ENCODE measurements around the gene PVALEF. TPM values are rescaled to one million over a fixed set of nuclear protein-coding genes. Genes with fewer than 3 reads are reported as not detected.

The PVALEF gene
- total and polyA plus RNA-seq, 9 donors: not detected

DNA sequence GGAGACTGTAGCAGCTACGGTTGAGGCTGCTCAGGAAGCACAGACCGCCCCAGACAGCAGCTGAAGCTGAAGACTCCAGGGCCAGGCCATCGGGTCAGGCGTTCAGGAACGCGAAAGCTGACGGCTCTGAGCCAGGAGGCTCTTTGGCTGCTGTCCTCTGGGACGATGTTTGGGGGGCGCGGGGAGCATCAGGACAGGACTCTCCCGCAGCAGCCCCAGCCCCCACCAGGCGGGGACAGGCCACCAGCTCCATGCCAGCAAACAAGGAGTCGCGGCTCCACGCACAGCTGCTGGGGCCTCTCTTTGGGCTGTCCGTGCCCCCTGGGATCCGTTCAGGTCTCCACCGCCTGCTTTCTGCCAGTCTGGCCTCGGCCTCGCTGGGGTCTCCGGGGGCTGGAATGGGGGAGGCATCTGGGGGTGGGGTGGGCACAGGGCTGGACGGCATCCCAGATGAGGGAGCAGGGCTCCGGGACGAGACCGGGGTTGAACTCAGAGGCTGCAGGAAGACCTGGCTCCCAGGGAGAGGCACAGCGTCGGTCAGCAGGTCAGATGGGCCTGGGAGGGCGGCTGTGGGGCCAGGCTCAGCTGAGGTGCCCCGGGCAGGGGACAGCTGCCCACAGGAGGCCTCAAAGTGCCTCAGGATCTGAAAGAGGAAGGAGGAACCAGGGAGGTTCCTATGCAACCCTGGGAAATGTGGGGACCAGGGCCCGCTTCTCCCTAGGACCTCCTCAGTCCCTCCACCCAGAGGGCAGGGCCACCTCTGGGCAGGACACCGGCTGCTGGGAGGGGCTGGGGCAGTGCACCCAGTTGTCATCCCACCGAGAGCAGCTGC is 63.7 kb downstream of the PVALEF start:
- intact Hi-C loops (cut with DNase I): no loop called here
- Histone ChIP-seq H3K27ac (no peak overlapping the region), H3K36me3 (no peaks in the 10 kb centered on the region), H3K4me3 (no peak overlapping the region), H3K9me3 (no peaks in the 10 kb centered on the region), H3K27me3 (no peaks in the 10 kb centered on the region), H3K4me1 (ENCODE audit: insufficient read depth) (no peaks in the 10 kb centered on the region)
- peak in 2 of 5 donors; percentile 26 to 52 for DNase-seq
- WGBS, 3 donors: 59 to 73% (median 66%) methylated on average over 32 of the region's 32 CpGs
- TF ChIP-seq, protein P1, sequence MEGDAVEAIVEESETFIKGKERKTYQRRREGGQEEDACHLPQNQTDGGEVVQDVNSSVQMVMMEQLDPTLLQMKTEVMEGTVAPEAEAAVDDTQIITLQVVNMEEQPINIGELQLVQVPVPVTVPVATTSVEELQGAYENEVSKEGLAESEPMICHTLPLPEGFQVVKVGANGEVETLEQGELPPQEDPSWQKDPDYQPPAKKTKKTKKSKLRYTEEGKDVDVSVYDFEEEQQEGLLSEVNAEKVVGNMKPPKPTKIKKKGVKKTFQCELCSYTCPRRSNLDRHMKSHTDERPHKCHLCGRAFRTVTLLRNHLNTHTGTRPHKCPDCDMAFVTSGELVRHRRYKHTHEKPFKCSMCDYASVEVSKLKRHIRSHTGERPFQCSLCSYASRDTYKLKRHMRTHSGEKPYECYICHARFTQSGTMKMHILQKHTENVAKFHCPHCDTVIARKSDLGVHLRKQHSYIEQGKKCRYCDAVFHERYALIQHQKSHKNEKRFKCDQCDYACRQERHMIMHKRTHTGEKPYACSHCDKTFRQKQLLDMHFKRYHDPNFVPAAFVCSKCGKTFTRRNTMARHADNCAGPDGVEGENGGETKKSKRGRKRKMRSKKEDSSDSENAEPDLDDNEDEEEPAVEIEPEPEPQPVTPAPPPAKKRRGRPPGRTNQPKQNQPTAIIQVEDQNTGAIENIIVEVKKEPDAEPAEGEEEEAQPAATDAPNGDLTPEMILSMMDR (IDR thresholded peaks at IDR 0.05): no peak
- TF ChIP-seq POLR2A (IDR thresholded peaks at IDR 0.05) (no peak), EP300 (IDR thresholded peaks at IDR 0.05) (no peak)

DNA sequence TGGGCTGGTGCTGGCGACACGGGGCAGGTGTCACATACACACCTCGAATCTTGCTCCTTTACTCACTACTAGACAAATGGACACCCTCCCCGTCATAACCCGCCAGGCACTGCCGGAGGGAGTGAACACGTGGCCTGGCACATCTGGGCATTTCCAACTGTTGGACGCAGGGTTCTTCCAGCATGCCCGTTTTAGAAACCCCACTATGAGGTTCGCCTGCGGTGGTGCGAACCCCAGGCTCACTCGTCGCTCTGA is 64.3 kb downstream of the PVALEF start:
- H3K4me1 ChIP-seq (ENCODE audit: insufficient read depth): no peaks in the 10 kb centered on the region
- H3K36me3 ChIP-seq: no peaks in the 10 kb centered on the region
- H3K27ac ChIP-seq: no peak overlapping the region
- TF ChIP-seq POLR2A (IDR thresholded peaks at IDR 0.05) (no peak), EP300 (IDR thresholded peaks at IDR 0.05) (no peak)
- TF ChIP-seq, protein P1 (IDR thresholded peaks at IDR 0.05): no peak
- intact Hi-C loops (cut with DNase I): no loop called here
- no peak for DNase-seq
- WGBS, 3 donors: 90 to 92% (median 92%) methylated on average over 14 of the region's 14 CpGs
- H3K4me3 ChIP-seq: no peak overlapping the region
- no peaks in the 10 kb centered on the region for H3K9me3 ChIP-seq
- H3K27me3 ChIP-seq: no peaks in the 10 kb centered on the region

DNA sequence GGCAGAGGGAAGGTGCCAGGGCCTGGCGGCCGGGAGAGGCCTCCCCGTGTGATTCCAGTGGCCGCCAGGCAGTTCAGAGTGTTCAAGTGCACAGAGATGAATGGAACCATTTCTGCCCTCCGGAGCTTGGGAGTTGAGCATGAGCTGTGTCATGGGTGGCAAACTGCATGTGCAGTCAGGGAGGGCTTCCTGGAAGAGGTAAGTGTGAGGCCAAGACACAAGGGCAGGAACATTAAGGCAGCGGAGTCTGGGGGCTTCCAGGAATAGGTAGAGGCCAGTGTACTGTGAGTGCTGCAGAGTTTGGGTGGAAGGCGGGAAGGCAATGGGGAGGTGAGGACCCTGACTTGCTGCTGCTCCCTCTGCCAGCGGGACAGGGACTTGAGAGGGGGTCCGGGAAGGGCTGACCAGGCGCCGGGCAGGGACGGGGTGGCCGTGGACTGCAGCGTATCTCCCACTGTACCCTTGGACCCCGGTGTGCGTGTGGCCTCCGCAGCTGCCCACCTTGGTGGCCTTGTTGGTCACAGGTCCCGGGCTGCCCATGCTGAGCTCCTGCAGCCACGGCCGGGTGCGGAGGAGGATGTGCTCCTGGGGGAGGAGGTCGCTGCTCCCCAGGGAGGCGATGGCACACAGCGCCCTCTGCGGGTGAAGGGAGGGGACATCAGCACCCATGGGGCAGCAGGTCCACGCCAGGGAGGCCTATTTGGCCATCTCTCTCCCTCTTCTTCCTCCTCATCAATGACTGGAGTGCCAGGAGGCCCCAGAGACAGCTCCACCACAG is 64.9 kb downstream of the PVALEF start:
- H3K4me1 ChIP-seq (ENCODE audit: insufficient read depth): no peaks in the 10 kb centered on the region
- intact Hi-C loops (cut with DNase I): loop anchor here in 2 of 4 donors (5.0 to 10.0 kb wide), 2 partner anchors 88 to 235 kb away; partner anchors contain the start of gene CHMP6 (in 1 of the 2)
- TF ChIP-seq, protein P1 (IDR thresholded peaks at IDR 0.05): no peak
- TF ChIP-seq EP300 (IDR thresholded peaks at IDR 0.05) (no peak), POLR2A (IDR thresholded peaks at IDR 0.05) (no peak)
- no peak overlapping the region for H3K4me3 ChIP-seq
- WGBS, 3 donors: 86 to 89% (median 88%) methylated on average over 26 of the region's 26 CpGs
- DNase-seq: peak in 1 of 5 donors; percentile 42
- H3K27me3 ChIP-seq: no peaks in the 10 kb centered on the region
- H3K9me3 ChIP-seq: no peaks in the 10 kb centered on the region
- no peak overlapping the region for H3K27ac ChIP-seq
- no peaks in the 10 kb centered on the region for H3K36me3 ChIP-seq

DNA sequence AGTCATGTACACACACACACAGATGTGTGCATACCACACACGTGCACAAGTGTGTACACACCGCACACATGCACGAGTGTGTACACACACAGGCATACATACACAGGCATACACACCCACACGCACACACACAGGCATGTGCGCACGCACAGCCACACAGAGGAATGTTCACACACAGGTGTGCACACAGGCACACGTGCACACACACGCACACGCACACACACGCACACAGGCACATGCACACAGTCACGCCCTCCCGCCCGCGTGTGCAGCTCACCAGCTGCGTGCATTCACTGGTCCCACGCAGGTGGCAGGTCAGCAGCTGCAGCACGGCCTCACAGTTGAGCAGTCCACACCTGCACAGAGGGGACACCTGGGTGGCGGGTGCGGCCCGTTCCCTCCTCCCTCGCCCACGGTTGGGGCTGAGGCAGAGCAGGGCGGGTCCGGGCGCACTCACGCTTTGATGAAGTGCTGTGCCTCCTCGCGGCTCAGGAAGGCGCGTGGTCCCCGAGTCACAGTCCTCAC is 65.9 kb downstream of the PVALEF start:
- H3K36me3 ChIP-seq: no peaks in the 10 kb centered on the region
- TF ChIP-seq EP300 (IDR thresholded peaks at IDR 0.05) (no peak), POLR2A (IDR thresholded peaks at IDR 0.05) (no peak)
- TF ChIP-seq, protein P1 (IDR thresholded peaks at IDR 0.05): no peak
- 86 to 90% (median 89%) methylated on average over 26 to 31 of the region's 31 CpGs for WGBS, 3 donors

More for the DNA sequence above, 65.9 kb downstream of the PVALEF start:
- intact Hi-C loops (cut with DNase I): loop anchor here in 2 of 4 donors (5.0 to 10.0 kb wide), 2 partner anchors 89 to 236 kb away; partner anchors contain the start of gene CHMP6 (in 1 of the 2)
- no peak overlapping the region for H3K4me3 ChIP-seq
- no peaks in the 10 kb centered on the region for H3K4me1 ChIP-seq (ENCODE audit: insufficient read depth)
- DNase-seq: no peak
- H3K9me3 ChIP-seq: no peaks in the 10 kb centered on the region
- no peak overlapping the region for H3K27ac ChIP-seq
- no peaks in the 10 kb centered on the region for H3K27me3 ChIP-seq
